CD4-positive, alpha-beta T cell (primary cell): ENCODE data around the gene LRRC52. TPM values are rescaled to one million over a fixed set of nuclear protein-coding genes. Genes with fewer than 3 reads are reported as not detected.

ENCODE experiments used
- ATAC-seq: fragments of 200-7000 bp; cut with Tn5 transposase; one replicate; pipeline ENCODE4 v1.10.0; 2022; ENCODE audit warnings: mild to moderate bottlenecking; ENCODE audit not compliant: poor library complexity
- CTCF ChIA-PET: fragments of 350-600 bp; sonication (Branson Sonifier 250); formaldehyde crosslinking; loops from one replicate; lab custom pipeline; 2021; ENCODE audit warnings: antibody characterized with exemption, inconsistent platforms; lab: Charles Lee
- POLR2A ChIA-PET: fragments of 350-600 bp; sonication (Branson Sonifier 250); formaldehyde crosslinking; loops from one replicate; lab custom pipeline; 2021; ENCODE audit warnings: antibody characterized with exemption, inconsistent platforms; lab: Charles Lee
- DNase-seq, 14 experiments: peaks; one replicate each; pipeline ENCODE4 v3.0.0-alpha.2; 2013 to 2020; ENCODE audit warnings: mixed read lengths in 2 of 14
- H3K27ac ChIP-seq, 2 donors: one replicate each; pipeline versions ENCODE4 v1.5.1 to v1.7.0; 2013; ENCODE audit warnings: low read length in 2 of 2, low read depth in 1 of 2, mild to moderate bottlenecking in 1 of 2
- H3K27me3 ChIP-seq, 2 experiments: 1 replicate in 1 of 2; 2 replicates in 1 of 2; pipeline versions ENCODE4 v1.6.1 to v1.7.0; 2013; ENCODE audit warnings: low read length in 2 of 2, control low read depth in 1 of 2, mild to moderate bottlenecking in 1 of 2, moderate library complexity in 1 of 2; ENCODE audit not compliant: insufficient read depth in 2 of 2, control insufficient read depth in 1 of 2
- H3K36me3 ChIP-seq: one replicate; pipeline ENCODE4 v1.6.1; 2013; ENCODE audit warnings: low read length, control low read depth; ENCODE audit not compliant: insufficient read depth
- H3K4me1 ChIP-seq: one replicate; pipeline ENCODE4 v1.6.1; 2013; ENCODE audit warnings: low read length, control low read depth; ENCODE audit not compliant: insufficient read depth
- H3K4me3 ChIP-seq: one replicate; pipeline ENCODE4 v1.5.1; 2013; ENCODE audit warnings: mild to moderate bottlenecking, low read length, moderate library complexity
- H3K9me3 ChIP-seq, 2 experiments: 1 replicate in 1 of 2; 2 replicates in 1 of 2; pipeline versions ENCODE4 v1.6.1 to v1.7.0; 2013; ENCODE audit warnings: low read length in 2 of 2, mild to moderate bottlenecking in 2 of 2, control low read depth in 1 of 2, moderate library complexity in 1 of 2; ENCODE audit not compliant: control insufficient read depth in 1 of 2, insufficient read depth in 1 of 2
- H3K27ac Mint-ChIP-seq: one replicate; pipeline ENCODE4 v1.8.0; 2020; ENCODE audit warnings: mixed read lengths
- H3K27me3 Mint-ChIP-seq: one replicate; pipeline ENCODE4 v1.8.0; 2021; ENCODE audit warnings: mixed read lengths
- H3K36me3 Mint-ChIP-seq: one replicate; pipeline ENCODE4 v1.8.0; 2021; ENCODE audit warnings: low read depth, mixed read lengths
- H3K4me1 Mint-ChIP-seq: one replicate; pipeline ENCODE4 v1.8.0; 2021; ENCODE audit warnings: low read depth, mixed read lengths
- H3K4me3 Mint-ChIP-seq: one replicate; pipeline ENCODE4 v1.8.0; 2020; ENCODE audit warnings: mild to moderate bottlenecking, mixed read lengths
- H3K9me3 Mint-ChIP-seq: one replicate; pipeline ENCODE4 v1.8.0; 2020; ENCODE audit warnings: mixed read lengths
- CTCF ChIP-seq: fragments of 200-600 bp; IDR thresholded peaks from one replicate; pipeline ENCODE4 v1.8.0; 2022; ENCODE audit warnings: antibody characterized with exemption, mild to moderate bottlenecking
- intact Hi-C, 2 experiments: fragments of 100-400 bp; cut with DNase I in 1 of 2; cut with micrococcal nuclease in 1 of 2; formaldehyde crosslinking; loops; one replicate each; pipeline versions ENCODE4 v1.15.1 to v1.9.0; 2023 to 2025; cut with DNase I, micrococcal nuclease
- total RNA-seq, 174 experiments: library from RNA in 2 of 174; stranded (reverse) in 2 of 174; gene quantifications; one replicate each; pipeline ENCODE4 v1.2.3 and lab custom pipeline; 2021 to 2026

LRRC52 gene
- total RNA-seq, 2 experiments from 2014 or later: not detected

- Mint-ChIP-seq H3K36me3 (no peaks in the 10 kb centered on the region), H3K9me3 (no peaks in the 10 kb centered on the region), H3K27me3 (peaks cover 59% of the 10 kb centered on the region), H3K27ac (no peak overlapping the region), H3K4me3 (no peak overlapping the region), H3K4me1 (no peaks in the 10 kb centered on the region)
- H3K9me3 ChIP-seq: no peaks in the 10 kb centered on the region
- peaks cover 2 to 19% of the 10 kb centered on the region in 2 experiments for H3K27me3 ChIP-seq
- H3K27ac ChIP-seq: no peak overlapping the region
- CTCF ChIA-PET: interaction anchor here (1.2 kb wide), 1 partner anchor 177 kb away, joined by 3 read pairs; no protein-coding TSS in a partner anchor
- intact Hi-C loops: no loop called here
- no peak for ATAC-seq
- H3K36me3 ChIP-seq: no peaks in the 10 kb centered on the region
- POLR2A ChIA-PET: no interaction called here
- H3K4me1 ChIP-seq: no peaks in the 10 kb centered on the region
- no peak for DNase-seq
- TF ChIP-seq CTCF: no peak
- no peak overlapping the region for H3K4me3 ChIP-seq
These were observed 26.3 kb downstream of the LRRC52 start for GRCh38 chr1:165570078-165570477.

DNA sequence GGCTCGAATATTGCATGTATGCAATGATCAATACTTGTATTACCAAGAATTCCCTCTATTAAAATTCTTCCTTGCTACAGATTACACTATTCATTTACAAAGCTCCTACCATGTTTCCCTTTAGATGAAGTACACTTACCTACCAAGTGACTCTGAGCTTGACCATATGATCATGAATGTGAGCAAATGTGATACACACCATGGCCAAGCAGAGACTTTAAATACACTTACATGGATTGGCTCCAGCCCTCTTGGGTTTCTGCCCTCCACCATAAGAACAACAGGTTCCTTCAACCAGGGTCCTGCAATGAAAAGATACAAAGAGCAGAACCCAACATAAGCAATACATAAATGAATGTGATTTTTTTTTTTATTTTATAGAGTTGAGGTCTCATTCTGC, 30.0 kb downstream of the LRRC52 start:
- intact Hi-C loops: no loop called here

DNA sequence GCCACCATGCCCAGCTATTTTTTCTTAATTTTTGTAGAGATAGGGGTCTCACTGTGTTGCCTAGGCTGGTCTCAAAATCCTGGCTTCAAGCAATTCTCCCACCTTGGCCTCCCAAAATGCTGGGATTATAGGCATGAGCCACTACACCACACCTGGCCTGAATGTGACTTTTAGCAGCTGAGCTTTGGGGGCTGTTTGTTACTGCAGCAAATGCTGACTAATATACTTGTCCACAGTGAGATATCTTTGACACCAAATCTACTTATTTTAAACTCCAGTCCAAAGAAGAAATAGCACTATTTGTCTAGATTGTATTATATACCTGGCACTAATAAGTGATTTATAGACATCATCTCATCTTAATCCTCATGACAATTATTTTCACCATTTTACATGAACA, 30.5 kb downstream of the LRRC52 start:
- H3K27ac Mint-ChIP-seq: no peak overlapping the region
- Histone ChIP-seq H3K9me3 (no peaks in the 10 kb centered on the region), H3K4me1 (no peaks in the 10 kb centered on the region), H3K4me3 (no peak overlapping the region), H3K36me3 (no peaks in the 10 kb centered on the region), H3K27me3 (peaks cover 2 to 8% of the 10 kb centered on the region in 2 experiments), H3K27ac (no peak overlapping the region)
- H3K4me1 Mint-ChIP-seq: no peaks in the 10 kb centered on the region
- ChIA-PET POLR2A (no interaction called here), CTCF (interaction anchor here (1.7 kb wide), 1 partner anchor 10 kb away, joined by 4 read pairs; no protein-coding TSS in a partner anchor)
- ATAC-seq (no peak), DNase-seq (no peak)
- no peak overlapping the region for H3K4me3 Mint-ChIP-seq
- no peaks in the 10 kb centered on the region for H3K9me3 Mint-ChIP-seq
- no peak for TF ChIP-seq CTCF
- H3K36me3 Mint-ChIP-seq: no peaks in the 10 kb centered on the region
- intact Hi-C loops: no loop called here
- peaks cover 46% of the 10 kb centered on the region for H3K27me3 Mint-ChIP-seq

More for the DNA sequence above, 30.0 kb downstream of the LRRC52 start:
- Mint-ChIP-seq H3K27me3 (peaks cover 46% of the 10 kb centered on the region), H3K4me3 (no peak overlapping the region), H3K36me3 (no peaks in the 10 kb centered on the region), H3K27ac (no peak overlapping the region), H3K4me1 (no peaks in the 10 kb centered on the region), H3K9me3 (no peaks in the 10 kb centered on the region)
- Histone ChIP-seq H3K27ac (no peak overlapping the region), H3K27me3 (peaks cover 2 to 8% of the 10 kb centered on the region in 2 experiments), H3K4me3 (no peak overlapping the region), H3K36me3 (no peaks in the 10 kb centered on the region), H3K9me3 (no peaks in the 10 kb centered on the region), H3K4me1 (no peaks in the 10 kb centered on the region)
- POLR2A ChIA-PET: no interaction called here
- no peak for ATAC-seq
- TF ChIP-seq CTCF: no peak
- CTCF ChIA-PET: no interaction called here
- DNase-seq: no peak
